Stimulated activated CD4-positive, alpha-beta T cell treated with anti-CD3 and anti-CD28 coated beads, Interleukin-15, amount 100 ng/mL, for 1 hour (primary cell): Measurements from ENCODE around the gene SYNE3.

Experiments used
- DNase-seq, 2 donors: peaks; one replicate each; pipeline ENCODE4 v3.0.0-alpha.2; 2020; ENCODE audit warnings: low read depth in 1 of 2, low spot score in 1 of 2

SYNE3 gene

DNA sequence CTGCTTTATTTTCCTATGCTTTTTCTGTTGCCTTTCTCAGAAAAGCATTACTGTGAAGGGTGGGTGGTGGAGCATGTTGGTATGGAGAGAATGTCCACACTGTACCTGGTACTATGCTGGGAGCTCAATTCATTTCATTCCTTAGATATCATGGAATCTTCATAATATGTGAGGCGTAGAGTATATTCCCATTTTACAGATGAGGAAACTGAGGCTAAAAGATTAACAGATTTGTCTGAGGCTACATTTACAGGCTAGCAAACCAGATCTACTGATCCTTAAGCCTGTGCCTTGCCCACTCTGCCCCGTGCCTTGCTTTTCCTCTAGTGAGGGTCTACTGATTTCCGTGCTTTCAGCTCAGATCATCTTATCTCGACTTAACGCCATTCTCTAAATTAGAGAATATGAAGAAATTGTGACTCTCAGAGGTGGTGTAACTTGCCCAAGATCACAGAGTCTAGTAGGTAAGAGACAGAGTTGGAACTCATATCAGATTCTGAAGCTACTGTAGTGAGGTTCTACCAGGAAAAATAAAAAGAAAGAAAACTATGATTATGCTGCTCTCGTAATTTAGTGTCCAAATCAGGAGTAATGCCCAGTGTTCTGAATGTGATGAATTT, 23.9 kb upstream of the SYNE3 start:
- no peak for DNase-seq

DNA sequence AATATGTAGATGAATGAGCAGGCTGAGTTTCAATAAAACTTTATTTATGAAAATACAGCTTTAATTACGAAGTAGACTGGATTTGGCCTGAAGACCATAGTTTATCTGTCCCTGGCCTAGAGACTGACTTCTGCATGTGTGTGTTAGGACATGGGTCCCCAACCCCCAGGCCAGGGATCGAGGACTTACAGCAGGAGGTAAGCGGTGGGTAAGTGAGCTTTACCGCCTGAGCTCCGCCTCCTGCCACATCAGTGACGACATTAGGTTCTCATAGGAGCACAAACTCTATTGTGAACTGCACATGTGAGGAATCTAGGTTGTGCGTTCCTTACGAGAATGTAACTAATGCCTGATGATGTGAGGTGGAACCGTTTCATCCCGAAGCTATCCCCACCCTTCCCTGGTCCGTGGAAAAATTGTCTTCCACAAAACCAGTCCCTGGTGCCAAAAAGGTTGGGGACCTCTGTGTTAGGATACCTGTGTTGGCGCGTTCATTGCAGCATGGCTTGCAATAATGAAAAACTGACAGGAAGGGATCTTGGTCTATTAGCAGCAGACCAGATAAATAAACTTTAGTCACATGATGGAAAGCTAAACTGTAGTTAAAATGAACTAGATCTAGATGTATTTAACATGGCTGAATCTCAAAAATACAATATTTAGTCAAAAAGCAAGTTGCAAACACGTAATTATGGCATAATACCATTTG, 22.5 kb upstream of the SYNE3 start:
- DNase-seq, result no peak

- no peak for DNase-seq
Observed at GRCh38 chr14:95537298-95538089, 21.0 kb upstream of the SYNE3 start.

GRCh38 chr14:95536671-95537070, 20.2 kb upstream of the SYNE3 start:
- DNase-seq, result no peak

- DNase-seq, result no peak
Observed at GRCh38 chr14:95536036-95536593, 19.7 kb upstream of the SYNE3 start.

DNA sequence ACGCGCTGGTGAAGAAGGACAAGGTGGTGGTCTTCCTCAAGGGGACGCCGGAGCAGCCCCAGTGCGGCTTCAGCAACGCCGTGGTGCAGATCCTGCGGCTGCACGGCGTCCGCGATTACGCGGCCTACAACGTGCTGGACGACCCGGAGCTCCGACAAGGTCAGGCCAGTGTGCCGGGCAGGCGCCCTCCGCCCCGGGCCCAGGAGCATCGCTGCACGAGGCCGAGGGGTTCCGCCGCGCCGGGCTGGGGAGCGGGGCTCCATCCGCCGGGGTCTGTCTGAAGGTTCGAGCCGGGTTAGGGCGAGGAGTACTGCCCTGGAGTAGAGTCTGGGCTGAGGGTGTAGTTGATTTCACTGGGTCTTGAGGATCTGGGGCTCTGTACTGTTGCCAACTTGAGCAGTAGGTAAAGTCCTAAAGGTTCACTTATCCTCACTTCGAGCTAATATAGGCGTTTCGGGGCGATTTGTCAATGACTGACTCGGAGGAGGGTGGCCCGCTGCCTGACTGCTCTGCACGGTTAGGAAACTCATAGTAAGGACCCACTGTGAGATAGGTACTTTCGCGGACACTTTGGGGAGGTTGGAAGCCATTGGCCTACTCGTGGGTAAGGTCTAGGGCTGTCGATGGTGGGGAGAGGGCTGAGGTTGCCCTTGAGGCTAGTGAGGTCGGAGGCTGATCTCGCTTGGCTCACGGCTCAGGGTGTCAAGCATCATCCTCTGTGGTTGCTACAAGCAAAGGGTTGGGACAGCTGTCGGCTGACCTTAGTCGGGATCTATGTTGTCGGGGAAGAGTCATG, 19.0 kb upstream of the SYNE3 start:
- DNase-seq, result no peak

DNA sequence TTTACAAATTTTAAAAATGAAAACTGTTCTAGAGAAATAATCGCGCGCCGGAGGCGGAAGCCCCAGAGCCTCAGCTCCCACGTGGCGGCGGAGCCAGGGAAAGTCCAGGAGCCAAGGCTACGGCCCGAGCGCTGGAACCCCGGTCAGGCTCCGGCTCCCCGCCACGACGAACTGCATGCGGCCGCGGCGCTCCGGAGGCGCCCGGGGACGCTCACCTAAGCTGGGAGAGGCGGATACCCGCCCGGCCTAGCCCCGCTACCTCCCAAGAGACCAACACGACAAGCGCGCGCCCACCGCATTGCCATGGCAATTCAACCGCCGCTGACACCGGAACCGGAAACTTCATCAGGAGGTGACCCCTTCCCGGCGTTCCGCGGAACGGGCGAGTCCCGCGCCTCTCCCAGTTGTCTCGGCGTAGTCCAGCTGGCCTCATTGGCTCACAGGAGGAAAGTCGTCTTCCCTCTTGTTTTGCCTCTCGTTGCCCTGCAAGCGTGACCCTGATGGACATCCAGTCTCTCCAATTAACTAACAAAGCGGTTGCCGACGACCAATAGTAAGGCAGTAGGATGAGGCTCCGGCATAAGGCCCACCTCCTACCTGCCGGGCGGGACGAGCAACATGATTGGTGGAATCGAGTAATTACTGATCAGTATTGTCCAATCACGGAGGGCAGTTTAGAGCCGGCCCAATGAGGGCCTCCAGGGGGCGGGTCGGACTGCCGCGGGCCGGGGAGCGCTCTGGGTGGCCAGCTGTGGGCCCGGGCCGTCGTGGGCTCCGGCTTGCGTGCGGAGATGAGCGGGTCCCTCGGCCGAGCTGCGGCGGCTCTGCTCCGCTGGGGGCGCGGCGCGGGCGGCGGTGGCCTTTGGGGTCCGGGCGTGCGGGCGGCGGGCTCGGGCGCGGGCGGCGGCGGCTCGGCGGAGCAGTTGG, 18.1 kb upstream of the SYNE3 start, which contains the start of gene GLRX5:
GLRX5 (plus strand) TSS at position 752 of the 927 bp plus-strand sequence; CDS start at position 792, 40 bp downstream.
- peak; percentile 90 to 94 for DNase-seq

DNA sequence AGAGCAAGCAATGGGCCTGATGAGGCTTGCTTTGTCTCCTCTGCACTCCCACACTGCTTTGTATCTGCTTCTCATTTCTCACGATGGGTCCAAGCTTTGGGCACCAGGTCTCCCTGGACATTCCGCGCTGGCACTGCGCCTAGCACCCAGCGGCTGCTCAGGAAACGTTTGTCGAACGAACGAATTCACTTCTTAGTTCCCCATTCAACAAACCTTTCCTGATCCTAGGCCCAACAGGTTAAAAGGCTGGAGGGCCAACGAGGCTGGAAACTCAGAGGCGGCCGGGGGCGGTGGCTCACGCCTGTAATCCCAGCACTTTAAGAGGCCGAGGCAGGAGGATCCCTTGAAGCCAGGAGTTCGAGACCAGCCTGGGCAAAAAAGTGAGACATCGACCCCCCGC, 17.4 kb upstream of the SYNE3 start:
- no peak for DNase-seq

GRCh38 chr14:95533391-95533821, 17.0 kb upstream of the SYNE3 start:
- DNase-seq, result no peak

GRCh38 chr14:95531969-95532368, 15.5 kb upstream of the SYNE3 start:
- DNase-seq, result no peak

DNA sequence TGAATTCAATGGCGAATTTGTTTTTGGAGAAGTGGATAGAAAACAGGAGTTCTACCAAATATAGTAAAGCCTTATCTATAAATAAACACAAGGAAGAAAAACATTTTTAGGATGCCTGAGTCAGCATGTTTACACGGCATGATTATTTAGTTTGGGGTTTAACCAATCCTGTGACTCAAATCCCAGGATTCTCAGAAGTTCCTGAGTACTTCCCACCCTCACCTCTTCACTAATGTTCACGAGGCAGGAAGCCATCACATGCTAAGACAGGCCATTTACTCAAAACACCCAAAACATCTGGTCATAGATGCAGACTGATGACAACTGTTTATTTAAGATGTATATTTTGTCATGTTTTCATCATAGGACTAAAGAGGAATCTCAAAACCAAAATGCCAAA, 15.0 kb upstream of the SYNE3 start:
- no peak for DNase-seq

DNA sequence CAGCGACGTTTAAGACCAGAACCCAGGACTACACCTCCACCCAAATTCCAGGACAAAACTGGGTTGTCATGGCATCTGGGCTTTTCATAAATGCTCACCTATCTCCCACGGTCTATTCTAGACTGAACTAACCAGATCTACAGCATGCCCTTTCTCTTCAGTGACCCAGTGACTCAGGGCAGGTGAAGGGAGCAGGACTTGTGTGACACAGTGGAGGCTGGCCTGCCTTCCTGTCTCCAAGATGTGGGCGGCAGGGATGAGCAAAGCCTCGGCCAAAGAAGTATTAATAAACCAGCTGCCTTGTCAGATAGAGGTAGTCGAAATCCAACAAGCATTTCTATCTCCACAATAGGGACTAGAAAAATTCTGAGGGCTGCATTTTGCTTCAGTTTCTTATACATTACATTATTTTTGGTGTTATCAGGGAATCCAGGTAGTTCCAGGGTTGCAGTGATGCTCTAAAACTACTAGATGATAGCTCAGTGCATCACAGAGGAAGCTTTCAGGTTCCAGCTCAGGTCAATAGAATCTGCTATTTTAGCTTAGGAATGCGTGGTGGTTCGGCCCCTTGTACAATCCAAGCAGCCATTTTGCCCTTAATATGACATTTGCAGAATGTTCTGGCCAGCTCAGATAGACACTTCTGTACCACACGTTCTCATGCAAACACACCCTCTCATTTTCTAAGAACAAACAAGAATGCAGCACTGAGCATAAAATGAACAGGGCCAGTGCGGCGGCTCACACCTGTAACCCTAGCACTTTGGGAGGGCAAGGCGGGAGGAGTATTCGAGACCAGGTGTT, 14.2 kb upstream of the SYNE3 start:
- DNase-seq, result no peak

GRCh38 chr14:95529216-95529615, 12.8 kb upstream of the SYNE3 start:
- no peak for DNase-seq

DNA sequence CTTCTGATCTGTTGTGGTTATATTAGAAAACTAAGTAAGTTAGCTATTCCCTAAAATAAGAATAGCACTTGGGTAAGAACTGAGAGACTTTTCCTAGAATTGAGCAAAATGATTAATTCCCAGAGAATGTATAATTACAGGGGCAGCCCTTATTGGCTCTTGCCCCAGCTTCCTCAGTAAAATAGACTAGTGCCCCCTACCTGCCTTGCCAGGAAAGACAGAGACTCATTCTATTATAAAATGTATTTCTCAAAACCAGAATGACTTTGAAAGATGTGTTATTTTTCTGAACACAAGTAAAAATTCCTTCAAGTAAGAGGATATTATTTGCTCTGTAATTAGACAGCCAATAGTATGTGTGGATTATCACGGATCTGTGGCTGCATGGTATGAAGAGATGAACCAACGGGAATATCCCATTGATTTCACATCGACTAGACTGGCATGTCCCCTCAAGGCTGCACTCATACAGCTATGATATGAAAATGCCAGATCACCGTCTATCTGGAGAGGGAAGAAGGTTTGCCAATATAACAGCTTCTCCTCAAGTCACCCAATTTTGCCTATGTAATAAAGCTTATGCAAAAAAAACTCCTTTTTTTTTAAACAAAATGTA, 11.0 kb upstream of the SYNE3 start:
- DNase-seq, result no peak

DNA sequence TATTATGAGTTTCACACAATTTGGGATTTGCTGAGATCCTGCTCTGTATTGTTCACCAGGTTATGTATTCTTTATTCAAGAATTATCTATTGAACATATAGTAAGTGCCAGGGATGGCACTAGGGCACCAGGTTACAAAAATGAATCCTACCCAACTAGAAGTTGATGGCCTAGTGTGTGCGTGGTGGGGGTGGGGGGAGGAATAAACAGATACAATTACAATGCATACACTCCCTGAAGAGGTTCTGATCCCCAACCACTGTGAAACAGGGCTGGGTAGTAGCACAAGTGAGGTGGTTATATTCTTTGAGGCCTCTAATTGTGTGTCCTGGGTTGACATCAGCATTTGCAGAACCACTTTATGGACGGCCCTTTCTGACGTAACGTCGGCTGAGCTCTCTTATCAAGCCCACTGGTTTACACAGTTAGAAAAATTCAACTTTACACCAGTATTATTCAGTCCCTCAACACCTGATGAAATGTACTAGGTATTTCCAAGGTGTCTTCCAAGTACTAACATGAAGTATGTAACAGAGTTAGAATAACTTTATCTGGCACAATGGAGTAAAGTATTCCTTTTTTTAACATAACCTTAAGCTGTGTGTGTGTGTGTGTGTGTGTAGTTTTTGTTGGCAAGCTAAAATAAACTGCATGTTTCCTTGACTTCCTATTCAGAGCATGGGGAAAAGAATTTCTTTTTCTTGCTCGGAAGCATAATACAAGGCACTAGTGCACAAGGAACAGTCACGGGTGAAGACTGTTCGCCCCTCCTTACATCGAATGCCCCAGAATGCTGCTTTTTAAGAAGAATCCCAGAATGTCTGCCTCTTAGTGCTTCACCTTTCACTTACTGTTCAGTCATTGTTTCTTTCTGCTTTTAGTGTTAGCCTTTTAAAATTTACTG, 10.3 kb upstream of the SYNE3 start:
- no peak for DNase-seq

DNA sequence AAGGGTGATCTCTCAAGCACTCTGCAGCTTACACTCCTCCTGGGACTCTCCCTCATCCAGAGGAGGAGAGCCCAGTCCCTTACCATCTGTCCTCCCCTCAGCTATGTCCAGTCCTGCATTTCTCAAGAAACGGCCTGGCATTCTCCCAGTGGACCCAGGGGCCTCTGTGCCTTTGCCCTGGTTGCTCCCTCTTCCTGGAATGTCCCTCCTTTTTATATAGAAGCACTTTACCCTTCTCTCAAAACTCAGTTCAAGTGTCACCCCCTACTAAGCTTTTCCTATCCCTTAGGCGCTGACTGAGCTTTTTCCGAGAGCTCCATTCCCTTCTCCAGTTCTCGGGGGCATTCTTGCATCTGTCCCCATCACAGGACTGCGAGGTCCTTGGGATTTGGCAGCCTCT, 9.5 kb upstream of the SYNE3 start:
- DNase-seq, result no peak

GRCh38 chr14:95524706-95525512, 8.5 kb upstream of the SYNE3 start:
- DNase-seq, result no peak
